Endothelial cell of hepatic sinusoid (primary cell): ENCODE data around the gene SERGEF.

ENCODE experiments used
- in situ Hi-C: cut with HindIII; loops from 2 replicates; pipeline ENCODE4 v1.10.0; 2017; ENCODE audit warnings: low sequenced_read_pairs

The SERGEF gene

DNA sequence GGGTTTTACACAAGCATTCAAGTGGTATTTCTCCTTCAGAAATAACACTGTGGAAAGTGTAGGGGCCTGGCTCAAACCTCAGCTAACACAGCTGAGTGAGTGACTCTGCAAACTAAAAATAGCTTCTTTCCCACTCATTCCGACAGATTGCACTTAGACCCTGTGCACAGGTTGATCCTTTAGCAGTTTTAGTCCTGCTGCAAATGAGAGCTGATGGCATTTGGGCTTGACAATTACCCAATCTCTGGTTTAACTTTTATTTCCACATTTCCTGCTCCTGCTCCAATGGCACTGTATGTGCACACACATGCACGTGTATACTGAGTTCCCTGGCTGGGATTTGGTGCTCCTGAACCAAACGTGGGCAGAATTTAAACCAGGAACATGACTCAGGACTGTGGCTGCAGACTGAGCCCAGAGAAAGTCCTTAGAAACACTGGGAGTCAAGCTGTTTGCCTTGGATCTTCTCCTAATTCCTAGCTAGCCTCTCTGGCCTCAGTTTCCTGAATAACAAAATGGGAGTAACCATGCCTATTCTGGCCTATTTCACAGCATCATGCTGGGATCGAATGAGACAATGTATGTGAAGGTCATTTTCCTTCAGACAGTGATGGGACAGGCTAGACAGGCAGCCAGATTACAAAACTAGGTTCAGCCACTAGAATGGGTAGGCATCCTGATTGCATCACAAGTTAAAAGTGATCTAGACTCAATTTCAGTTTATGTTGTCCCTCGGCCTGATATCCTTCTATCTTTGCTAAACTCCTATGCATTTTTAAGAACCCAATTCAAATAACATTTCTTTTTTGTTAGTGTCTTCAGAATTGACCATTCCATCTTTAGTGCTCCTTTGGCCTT lies 58.2 kb downstream of the SERGEF start:
- in situ Hi-C loops, result no loop called here

DNA sequence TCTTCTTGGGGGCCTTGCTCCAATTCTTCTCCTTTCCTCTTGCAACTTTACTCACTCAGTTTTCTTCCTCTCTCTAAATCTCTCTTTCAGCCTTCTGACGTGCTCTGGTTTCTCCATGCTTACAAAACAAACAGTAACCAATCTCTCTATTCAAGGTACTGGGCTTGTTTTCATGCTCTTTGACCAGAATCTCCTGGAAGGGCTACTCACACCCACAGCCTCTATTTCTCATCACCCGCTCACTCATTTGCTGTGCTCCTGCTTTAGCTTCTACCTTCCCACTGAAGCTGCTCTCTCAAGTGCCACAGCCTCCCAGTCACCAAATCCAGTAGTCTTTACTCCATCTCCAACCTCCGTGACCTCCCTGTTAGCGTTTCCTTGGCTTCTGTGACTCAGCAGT lies 60.4 kb downstream of the SERGEF start:
- in situ Hi-C loops, result no loop called here

DNA sequence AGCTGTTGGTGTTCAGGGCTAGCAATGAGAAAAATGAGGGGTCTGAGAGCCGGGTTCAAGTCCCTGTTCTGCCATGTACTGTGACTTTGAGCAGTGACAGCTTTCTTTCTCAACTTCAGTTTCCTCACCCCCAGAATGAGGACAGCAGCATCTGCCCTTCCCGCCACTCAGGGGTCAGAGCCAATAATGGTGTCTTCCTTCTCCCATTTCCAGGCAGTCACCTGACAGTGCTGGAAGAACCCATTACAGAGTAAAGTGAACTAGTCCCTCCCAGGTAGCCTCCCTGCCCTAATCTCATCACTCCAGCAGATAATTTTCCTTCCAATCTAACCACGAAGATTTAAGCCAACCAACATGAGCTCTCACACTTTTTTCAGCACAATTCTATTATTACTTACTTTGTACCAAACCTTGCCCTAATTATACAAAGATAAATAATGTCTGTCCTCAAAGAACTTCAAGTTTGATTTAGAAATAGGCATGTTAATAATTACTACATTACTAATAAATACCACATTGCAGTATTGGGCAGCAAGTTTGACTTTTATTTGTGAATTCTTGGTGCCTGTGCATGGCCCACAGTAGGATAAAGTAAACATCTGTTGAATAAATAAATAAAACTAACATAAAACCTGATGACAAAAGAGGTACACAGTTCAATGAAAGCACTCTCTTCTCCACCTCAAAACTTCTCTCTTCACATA lies 61.0 kb downstream of the SERGEF start:
- in situ Hi-C loops, result no loop called here

GRCh38 chr11:17950644-17951043 lies 62.2 kb downstream of the SERGEF start:
- in situ Hi-C loops, result no loop called here

GRCh38 chr11:17948296-17948695 lies 64.6 kb downstream of the SERGEF start:
- in situ Hi-C loops, result no loop called here

- in situ Hi-C loops, result no loop called here
These were observed 73.3 kb downstream of the SERGEF start for GRCh38 chr11:17939542-17939941.

GRCh38 chr11:17936790-17937189 lies 76.1 kb downstream of the SERGEF start:
- in situ Hi-C loops, result no loop called here

DNA sequence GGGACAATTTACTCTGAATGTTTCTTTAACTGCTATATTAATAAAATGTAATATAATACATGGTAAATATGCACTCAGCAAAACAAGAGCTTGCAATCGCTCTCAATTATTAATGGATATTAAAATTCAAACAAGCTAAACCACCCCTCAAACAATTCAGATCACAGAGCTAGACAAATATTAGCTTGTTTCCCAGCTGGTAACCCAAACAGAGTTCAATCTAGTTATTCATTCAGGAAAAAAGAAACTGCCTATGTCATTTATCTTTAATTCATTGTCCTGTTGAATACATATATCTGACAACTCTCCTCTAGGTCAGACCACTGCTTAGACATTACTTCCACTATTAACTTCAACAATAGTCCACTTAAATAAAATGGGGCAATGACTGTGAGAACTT lies 78.7 kb downstream of the SERGEF start:
- in situ Hi-C loops, result no loop called here

GRCh38 chr11:17933708-17934107 lies 79.1 kb downstream of the SERGEF start:
- in situ Hi-C loops, result no loop called here

- in situ Hi-C loops, result no loop called here
These were observed 80.4 kb downstream of the SERGEF start for GRCh38 chr11:17932472-17932871.

GRCh38 chr11:17931595-17931994 lies 81.3 kb downstream of the SERGEF start:
- in situ Hi-C loops, result no loop called here

GRCh38 chr11:17930544-17931125 lies 82.2 kb downstream of the SERGEF start:
- in situ Hi-C loops, result no loop called here

GRCh38 chr11:17929171-17929570 lies 83.7 kb downstream of the SERGEF start:
- in situ Hi-C loops, result no loop called here

DNA sequence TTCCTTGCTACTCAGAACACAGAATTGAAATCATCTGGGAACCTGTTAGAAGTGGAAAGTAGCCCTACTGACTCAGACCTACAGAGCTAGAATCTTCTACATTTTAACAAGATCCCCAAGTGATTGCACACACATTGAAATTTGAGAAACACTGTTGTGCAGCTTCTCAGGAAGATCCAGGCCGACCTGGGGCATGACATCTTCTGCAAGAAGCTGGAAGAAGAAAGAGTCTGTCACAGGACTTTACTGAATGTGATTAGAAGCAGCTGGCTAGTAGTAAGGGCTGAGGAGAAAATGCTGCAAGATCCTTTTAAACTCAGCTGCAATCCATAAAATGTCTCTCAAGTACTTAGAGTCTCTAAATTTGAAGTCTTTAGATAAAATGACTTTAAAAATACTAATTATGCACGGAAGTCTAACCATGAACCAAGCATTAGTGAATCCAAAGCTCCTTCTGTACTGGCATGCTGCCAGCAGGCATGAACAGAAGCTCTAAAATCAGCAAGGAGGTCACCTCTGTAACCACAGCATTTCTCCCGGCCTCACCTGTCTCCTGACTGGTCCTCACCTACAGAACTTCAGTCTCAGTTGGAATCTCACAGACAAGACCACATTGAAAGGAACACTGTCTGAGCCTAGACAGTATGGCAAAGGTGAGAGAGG lies 85.0 kb downstream of the SERGEF start:
- in situ Hi-C loops, result no loop called here

GRCh38 chr11:17927041-17927440 lies 85.8 kb downstream of the SERGEF start:
- in situ Hi-C loops, result no loop called here

DNA sequence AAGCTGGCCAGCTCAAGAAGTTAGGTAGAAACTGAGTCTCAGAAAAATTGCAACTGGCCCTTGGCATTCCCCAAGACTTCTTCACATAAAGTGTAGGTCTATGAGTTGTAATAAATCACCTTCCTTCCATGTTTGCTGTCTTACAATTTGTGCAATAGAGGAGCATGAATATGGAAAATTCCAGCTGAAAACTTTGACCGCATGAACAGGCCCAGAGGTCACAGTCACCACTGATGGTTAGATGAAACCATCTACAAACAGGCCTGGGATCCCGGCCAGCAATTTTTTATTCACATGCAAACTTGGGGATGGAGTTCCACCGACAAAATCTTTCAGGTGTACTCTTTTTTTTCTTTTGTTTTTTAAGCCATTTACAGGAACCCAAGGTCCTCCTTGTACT lies 88.1 kb downstream of the SERGEF start:
- in situ Hi-C loops, result no loop called here

DNA sequence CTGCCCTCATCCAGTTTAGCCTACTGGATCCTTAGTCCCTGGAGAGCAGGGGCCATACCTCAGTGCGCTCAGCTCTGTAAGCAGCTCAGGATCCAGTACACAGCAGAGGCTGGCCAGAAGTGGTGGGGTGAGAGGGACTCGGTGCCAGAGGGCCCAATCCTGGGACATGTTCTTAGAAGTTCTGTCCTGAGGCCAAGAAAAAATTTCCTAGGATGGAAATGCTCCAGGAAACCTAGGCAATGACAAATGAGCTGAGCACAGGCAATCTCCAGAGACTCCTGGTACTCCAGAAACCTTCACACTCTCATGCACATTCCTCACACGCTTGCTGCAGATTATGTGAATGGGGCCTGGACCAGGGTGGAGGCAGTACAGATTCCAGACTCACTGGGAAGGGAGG lies 89.6 kb downstream of the SERGEF start:
- in situ Hi-C loops, result no loop called here

GRCh38 chr11:17922416-17922788 lies 90.4 kb downstream of the SERGEF start:
- in situ Hi-C loops, result no loop called here

DNA sequence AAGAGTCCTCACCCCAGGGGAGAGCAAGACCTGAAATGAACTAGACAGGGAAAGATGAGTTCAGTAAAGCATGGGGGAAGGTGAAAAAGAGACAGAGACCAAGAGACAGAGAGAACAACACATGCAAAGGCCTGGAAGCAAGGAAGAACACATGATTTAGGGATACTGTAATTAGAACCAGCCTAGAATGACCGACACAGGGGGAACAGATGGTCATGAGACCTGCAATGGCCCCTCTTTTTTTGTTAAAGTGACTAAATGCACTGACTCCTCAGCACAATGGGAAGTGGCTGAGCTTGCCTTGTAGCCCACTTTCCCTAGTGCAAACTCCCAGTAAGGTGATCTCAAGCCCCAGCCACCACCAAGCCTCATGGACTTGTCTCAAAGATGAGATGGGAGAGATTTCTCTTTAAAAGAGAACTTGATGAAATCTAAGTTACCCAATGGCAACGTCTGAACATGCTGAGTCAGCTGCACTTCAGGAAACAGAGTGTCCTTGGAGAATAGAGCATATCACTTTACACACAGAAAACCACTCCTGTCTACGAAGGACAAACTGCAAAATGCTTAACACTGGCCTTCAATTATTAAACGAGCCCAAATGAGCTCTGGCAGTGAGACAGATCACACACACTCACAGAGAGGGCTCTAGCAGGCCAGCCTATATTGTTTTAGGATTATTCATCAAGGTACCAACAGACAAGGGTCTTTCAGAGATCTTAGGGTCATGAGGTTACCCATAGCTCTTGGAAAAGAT lies 91.0 kb downstream of the SERGEF start:
- in situ Hi-C loops, result no loop called here

DNA sequence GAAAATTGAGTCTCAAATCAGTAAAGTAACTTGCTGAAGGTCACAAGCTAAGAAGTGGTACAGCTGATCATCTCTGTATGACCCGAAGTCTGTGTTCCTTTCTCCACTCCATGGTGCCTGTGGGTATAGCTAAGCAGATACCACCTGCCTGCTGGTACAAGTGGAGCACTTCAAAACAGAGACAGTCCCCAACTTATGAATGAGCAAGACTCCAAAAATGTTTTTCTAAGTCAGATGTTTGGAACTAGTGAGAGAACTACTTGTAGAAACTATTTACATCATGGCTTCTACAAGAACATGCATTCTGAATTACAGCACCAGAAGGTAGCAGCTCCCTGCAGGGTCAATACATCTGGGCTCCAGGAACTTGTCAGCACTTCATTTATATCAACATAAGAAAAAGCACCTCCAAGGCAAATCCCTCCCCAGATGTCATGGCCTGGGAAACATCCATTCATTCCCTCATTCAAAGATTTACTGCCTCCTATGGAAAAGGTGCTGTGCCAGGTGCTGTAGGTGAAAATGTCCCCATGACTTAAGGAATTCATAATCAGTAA lies 94.7 kb downstream of the SERGEF start:
- in situ Hi-C loops, result no loop called here
